Endometrial microvascular endothelial cells (primary cell): ENCODE measurements around the gene RBM44. TPM values are rescaled to one million over a fixed set of nuclear protein-coding genes. Genes with fewer than 3 reads are reported as not detected.
"Not testable (repeated sequence)": the region's sequence is repeated elsewhere in the genome, so short reads cannot be mapped to it uniquely, and the experiment has no call there.

ENCODE experiments used
- in situ Hi-C: cut with HindIII; loops from 2 replicates; pipeline ENCODE4 v1.10.0; 2017; ENCODE audit warnings: low sequenced_read_pairs, low pct_unique_long_range_greater_than_20kb; ENCODE audit errors: inconsistent ontology term
- total RNA-seq: library from RNA; depleted of rRNA; stranded (reverse); fragments of >200 nt; gene quantifications from one replicate; pipeline ENCODE4 v1.2.3, GENCODE V29; 2015; ENCODE audit errors: inconsistent ontology term

RBM44 gene
- total RNA-seq, 1 donor from 2014 or later = 0.09 TPM

DNA sequence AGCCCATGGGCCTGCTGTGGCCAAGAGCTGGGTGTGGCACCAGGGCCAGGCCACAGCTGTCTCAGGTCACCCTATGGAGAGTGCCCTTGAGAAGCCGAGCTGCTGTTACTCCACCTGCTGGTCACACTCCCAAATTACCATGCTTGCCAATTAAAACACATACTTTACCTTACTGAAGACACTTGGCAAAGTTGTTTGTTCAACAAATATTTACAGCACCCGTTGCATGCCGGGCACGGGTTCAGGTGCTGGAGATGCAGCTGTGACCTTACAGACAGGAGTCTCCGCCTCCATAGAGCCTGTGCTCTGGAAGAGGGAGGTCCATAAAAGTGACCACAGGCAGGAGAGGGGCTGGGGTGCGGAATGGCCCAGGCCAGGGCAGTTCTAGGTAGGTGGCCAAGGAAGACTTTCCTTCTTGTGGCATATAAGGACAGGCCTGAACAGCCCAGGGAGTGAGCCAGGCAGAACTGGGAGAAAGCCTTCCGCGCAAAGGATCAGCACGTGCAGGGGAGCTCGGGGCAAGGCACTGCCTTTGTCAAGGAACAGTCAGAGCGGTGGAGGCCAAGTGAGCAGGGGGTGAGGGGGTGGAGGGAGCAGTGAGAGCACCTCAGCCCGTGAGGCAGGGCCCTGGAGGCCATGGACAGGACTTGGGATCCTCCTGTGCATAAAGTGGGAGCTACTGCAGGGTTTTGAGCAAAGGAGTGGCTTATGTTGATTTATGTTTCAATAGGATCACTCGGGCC lies 23.6 kb upstream of the RBM44 start:
- in situ Hi-C loops = no loop called here

- in situ Hi-C loops = no loop called here
Observed at GRCh38 chr2:237779521-237779920, 19.1 kb upstream of the RBM44 start.

GRCh38 chr2:237782181-237782580 lies 16.4 kb upstream of the RBM44 start:
- in situ Hi-C loops = no loop called here

DNA sequence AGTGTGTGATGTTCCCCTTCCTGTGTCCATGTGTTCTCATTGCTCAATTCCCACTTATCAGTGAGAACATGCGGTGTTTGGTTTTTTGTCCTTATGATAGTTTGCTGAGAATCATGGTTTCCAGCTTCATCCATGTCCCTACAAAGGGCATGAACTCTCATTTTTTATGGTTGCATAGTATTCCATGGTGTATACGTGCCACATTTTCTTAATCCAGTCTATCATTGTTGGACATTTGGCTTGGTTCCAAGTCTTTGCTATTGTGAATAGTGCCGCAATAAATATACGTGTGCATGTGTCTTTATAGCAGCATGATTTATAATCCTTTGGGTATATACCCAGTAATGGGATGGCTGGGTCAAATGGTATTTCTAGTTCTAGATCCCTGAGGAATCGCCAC lies 14.9 kb upstream of the RBM44 start:
- in situ Hi-C loops = not testable (repeated sequence)

- in situ Hi-C loops = no loop called here
Observed at GRCh38 chr2:237786936-237787335, 11.6 kb upstream of the RBM44 start.

DNA sequence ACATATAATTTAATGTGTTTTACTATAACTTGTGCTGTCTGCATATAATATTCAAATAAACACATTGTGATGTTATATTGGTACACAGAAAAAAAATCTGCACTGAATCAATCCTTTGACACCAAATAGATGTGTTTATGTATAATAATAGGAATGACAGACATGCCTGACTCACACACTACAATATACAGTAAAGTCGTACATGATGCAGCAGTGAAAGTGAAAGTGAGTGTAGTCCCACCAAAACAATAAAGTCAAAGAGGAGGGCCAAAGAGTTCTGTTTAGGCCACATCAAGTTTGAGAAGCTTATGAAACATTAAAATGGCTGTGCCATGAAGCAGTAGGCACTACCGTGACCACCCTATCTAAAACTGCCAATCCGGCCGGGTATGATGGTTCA lies 8.2 kb upstream of the RBM44 start:
- in situ Hi-C loops = no loop called here

DNA sequence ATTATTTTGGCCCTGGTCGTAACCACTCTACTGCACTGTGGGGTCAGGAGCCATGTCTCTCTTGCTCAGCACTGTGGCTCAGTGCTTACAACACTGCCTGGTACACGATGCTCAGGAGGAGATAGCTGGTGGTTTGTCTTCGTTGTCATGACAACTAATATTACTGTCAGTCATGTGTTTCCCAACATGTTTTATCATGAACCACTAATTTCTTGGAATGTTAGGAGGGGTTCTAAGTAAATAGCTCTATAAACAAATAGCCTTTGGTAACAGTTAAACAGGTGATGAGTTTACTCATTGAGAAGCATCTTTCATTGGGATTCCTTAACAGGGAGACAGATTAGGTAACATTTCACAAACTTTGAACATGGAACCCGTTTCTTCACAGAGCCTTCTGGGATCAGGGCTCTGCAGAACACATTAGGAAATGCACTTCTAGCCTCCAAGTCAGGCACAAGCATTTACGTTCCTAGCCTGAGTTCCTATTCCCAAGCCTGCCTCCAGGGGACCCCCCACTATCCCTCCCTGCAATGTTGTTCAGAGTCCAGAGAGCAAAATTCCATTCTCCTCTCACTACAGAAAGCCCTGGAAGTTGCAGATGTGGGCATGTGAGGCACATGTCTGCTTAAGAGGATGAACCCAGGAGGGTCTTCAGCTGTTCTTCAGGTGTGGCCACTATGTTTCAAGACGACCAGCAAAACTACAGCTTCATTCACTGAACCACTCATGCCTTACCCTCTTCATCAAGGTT lies 6.4 kb upstream of the RBM44 start:
- in situ Hi-C loops = no loop called here

GRCh38 chr2:237797253-237797652 lies 1.3 kb upstream of the RBM44 start:
- in situ Hi-C loops = no loop called here

- in situ Hi-C loops = no loop called here
Observed at GRCh38 chr2:237799060-237799428, 465 bp downstream of the RBM44 start.

DNA sequence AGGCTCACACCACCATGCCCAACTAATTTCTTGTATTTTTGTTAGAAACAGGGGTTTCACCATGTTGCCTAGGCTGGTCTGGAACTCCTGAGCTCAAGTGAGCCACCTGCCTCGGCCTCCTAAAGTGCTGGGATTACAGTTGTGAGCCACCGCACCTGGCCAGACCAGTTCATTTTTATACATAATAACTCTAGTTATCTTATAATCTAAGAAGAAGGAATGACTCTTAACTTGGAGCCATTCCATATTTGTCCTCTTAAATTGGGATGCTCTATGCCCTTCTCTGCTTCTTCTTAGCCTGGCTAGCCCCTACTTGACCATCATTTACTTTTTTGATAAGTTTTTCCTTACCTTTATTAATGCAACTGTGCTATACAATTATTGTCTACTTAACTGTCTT lies 2.9 kb downstream of the RBM44 start:
- in situ Hi-C loops = no loop called here

GRCh38 chr2:237806334-237806733 lies 7.8 kb downstream of the RBM44 start:
- in situ Hi-C loops = no loop called here

DNA sequence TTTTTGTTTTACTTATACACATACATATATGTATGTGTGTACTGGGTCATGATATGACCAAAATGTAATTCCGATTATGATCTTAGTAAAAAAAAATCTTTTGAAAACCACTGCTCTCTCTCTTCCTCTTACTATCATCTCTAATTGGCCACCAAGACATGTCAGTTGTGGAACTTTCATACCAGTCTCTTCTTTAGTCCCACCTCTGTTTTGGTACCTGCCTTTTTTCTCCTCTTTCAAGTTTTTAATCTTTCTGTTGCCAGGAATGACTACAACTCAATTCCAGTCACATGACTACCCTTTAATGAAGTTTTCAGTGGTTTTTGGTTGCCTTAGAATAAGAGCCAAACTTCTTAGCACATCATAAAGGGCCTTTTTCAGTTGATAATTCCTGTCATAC lies 17.1 kb downstream of the RBM44 start:
- in situ Hi-C loops = no loop called here

GRCh38 chr2:237816531-237816930 lies 18.0 kb downstream of the RBM44 start:
- in situ Hi-C loops = no loop called here

GRCh38 chr2:237818066-237818473 lies 19.5 kb downstream of the RBM44 start:
- in situ Hi-C loops = no loop called here

- in situ Hi-C loops = no loop called here
Observed at GRCh38 chr2:237819231-237819630, 20.7 kb downstream of the RBM44 start.

- in situ Hi-C loops = no loop called here
Observed at GRCh38 chr2:237820421-237820820, 21.8 kb downstream of the RBM44 start.

DNA sequence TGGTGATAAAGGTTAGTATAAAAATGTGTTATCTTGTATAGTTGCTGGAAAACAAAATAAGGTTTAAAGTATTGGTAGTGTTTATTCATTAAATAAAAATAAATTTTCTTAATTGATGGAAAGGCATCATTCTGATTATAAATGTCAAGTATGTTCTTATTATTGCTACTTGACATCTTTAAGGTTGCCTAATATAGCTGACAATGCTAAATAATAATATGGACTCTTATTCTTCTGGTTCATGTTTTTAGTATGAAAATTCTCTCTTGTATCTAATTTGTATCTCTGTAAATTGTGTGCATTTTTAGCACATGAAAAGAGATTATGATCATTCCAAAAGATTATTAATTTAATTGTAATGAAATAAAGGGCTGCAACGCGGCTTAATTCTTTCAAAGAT lies 25.0 kb downstream of the RBM44 start:
- in situ Hi-C loops = no loop called here

GRCh38 chr2:237824085-237824484 lies 25.5 kb downstream of the RBM44 start:
- in situ Hi-C loops = no loop called here

DNA sequence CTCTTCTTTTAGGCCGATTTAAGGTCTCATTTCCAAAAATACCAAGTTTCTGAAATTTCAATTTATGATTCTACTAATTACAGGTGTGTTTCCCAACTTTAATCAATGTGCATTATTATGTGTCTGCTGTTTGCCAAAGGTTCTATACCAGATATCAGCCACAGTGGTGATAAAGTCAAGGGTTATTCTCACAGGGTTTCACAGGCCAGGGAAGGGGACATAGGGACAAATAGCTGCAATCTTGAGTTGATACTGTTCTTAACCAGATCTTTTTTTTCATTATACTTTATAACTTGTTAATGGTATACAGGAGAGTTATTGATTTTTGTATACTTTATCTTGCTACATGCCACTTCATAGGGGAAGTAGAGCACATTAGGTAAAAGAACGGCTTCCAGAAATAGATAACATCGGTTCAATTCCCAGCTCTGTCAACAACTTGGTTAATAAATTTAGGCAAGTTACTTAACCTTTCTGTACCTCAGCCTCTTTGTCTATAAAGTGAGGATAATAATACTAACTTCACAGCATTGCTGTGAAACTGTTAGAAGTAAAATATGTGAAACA lies 28.9 kb downstream of the RBM44 start:
- in situ Hi-C loops = no loop called here

GRCh38 chr2:237830522-237830921 lies 31.9 kb downstream of the RBM44 start:
- in situ Hi-C loops = no loop called here
